Upper lobe of right lung (tissue), 1 donor: Measurements from ENCODE around the gene C16orf96. TPM values are rescaled to one million over a fixed set of nuclear protein-coding genes. Genes with fewer than 3 reads are reported as not detected.

Source experiments
- ATAC-seq: fragments of 200-7000 bp; cut with Tn5 transposase; one replicate; pipeline ENCODE4 v1.9.1; 2020; ENCODE audit warnings: mild to moderate bottlenecking, moderate library complexity
- DNase-seq: peaks from one replicate; pipeline ENCODE4 v3.0.0-alpha.2; 2020
- H3K27ac ChIP-seq: fragments of 200-600 bp; one replicate; pipeline ENCODE4 v1.8.0; 2022
- H3K27me3 ChIP-seq: fragments of 200-600 bp; one replicate; pipeline ENCODE4 v1.8.0; 2022; ENCODE audit warnings: mild to moderate bottlenecking
- H3K36me3 ChIP-seq: fragments of 200-600 bp; one replicate; pipeline ENCODE4 v1.8.0; 2022
- H3K4me1 ChIP-seq: fragments of 200-600 bp; one replicate; pipeline ENCODE4 v1.8.0; 2022
- H3K4me3 ChIP-seq: fragments of 200-600 bp; one replicate; pipeline ENCODE4 v1.8.0; 2022; ENCODE audit warnings: mild to moderate bottlenecking
- H3K9me3 ChIP-seq: fragments of 200-600 bp; one replicate; pipeline ENCODE4 v1.8.0; 2022
- intact Hi-C: fragments of 100-400 bp; cut with DNase I; formaldehyde crosslinking; loops from one replicate; pipeline ENCODE4 v1.11.0; 2022
- total RNA-seq: library from RNA; stranded (reverse); fragmentation: NEBNext Ultra II Directional; extraction: Animal tissue kit (Norgen Biotek cat#: 25700); gene quantifications from one replicate; pipeline ENCODE4 v1.2.1, GENCODE V29; 2021
- TF ChIP-seq, protein P1 (sequence below): fragments of 200-600 bp; IDR thresholded peaks from one replicate; pipeline ENCODE4 v1.8.0; 2022; ENCODE audit warnings: antibody characterized with exemption
- donor health status: DM: no; HTN: yes; CAD: no; lungs with severe emphysema.

The C16orf96 gene
- total RNA-seq, 1 donor from 2014 or later = 0.32 TPM

- H3K4me1 ChIP-seq = peaks cover 41% of the 10 kb centered on the region
- peaks cover 79% of the 10 kb centered on the region for H3K36me3 ChIP-seq
- intact Hi-C loops = no loop called here
- TF ChIP-seq, protein P1, sequence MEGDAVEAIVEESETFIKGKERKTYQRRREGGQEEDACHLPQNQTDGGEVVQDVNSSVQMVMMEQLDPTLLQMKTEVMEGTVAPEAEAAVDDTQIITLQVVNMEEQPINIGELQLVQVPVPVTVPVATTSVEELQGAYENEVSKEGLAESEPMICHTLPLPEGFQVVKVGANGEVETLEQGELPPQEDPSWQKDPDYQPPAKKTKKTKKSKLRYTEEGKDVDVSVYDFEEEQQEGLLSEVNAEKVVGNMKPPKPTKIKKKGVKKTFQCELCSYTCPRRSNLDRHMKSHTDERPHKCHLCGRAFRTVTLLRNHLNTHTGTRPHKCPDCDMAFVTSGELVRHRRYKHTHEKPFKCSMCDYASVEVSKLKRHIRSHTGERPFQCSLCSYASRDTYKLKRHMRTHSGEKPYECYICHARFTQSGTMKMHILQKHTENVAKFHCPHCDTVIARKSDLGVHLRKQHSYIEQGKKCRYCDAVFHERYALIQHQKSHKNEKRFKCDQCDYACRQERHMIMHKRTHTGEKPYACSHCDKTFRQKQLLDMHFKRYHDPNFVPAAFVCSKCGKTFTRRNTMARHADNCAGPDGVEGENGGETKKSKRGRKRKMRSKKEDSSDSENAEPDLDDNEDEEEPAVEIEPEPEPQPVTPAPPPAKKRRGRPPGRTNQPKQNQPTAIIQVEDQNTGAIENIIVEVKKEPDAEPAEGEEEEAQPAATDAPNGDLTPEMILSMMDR = no peak
- DNase-seq (no peak), ATAC-seq (no peak)
- H3K27ac ChIP-seq = no peak overlapping the region
- H3K27me3 ChIP-seq = no peaks in the 10 kb centered on the region
- H3K4me3 ChIP-seq = no peak overlapping the region
- no peaks in the 10 kb centered on the region for H3K9me3 ChIP-seq
Measured at GRCh38 chr16:4510131-4510530, 46.0 kb upstream of the C16orf96 start.

DNA sequence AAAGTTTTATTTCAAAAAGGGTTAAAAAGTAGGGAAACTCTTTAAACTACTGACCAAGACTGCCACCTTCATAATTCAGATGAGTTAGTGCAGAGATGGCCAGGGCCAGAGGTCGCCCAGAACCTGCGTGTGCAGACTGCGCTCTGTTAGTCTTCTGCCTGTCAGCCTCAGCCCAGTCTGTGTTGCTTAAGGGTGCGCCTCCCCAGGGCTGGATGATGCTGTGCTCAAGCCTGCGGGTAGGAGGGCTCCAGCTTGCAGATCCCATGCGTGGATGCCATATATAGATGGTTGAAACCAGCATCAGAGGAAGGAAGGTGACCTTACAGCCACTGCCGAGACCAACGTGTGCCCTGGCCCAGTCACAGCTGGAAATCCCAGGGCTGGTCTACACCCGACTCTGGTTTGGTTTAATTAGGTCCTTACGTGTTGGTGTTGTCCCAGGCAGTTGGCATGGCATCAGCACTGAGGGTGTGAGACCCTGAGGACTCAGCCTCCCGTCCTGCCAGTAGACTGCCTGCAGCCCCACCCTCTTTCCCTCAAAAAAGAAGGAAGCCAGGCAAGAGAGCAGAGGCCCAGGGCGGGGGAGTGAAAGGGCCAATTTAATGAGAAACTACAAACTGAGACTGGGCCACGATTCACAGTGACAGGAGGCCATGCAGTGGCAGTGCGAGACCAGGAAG is 45.3 kb upstream of the C16orf96 start:
- TF ChIP-seq, protein P1 = no peak
- Histone ChIP-seq H3K27ac (peak overlapping the region; percentile 30), H3K36me3 (peaks cover 74% of the 10 kb centered on the region), H3K27me3 (no peaks in the 10 kb centered on the region), H3K4me3 (no peak overlapping the region), H3K9me3 (no peaks in the 10 kb centered on the region), H3K4me1 (peaks cover 42% of the 10 kb centered on the region)
- DNase-seq (no peak), ATAC-seq (peak; percentile 5)
- intact Hi-C loops = no loop called here

DNA sequence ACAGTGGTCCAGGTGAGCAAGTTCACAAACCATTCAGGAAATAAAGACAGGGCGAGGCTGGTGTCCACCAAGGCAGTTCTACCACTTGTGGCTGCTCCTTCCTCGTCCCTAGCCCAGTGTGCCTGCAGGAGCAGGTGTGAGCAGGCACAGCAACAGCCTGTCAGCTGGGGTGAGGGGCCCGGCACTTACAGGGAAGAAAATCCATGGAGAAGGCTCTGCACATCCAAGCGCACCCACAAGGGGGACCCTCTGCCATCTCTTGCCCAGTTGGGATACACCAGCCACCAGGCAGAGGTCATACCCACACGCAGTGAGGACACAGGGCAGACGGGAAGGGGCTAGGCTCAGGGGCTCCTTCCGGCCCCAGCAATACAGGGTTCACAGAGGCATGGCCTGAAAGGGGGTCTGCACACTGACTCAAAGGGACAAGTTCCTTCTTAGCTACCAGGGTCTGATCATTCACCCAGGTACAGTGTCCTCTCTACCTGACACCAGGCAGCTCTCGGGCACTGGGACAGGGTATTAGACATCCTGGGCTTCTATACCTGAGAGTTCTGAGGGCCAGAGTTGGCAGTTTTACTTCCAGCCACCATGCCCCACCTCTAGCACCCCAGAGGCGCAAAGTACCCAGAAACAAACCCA is 44.6 kb upstream of the C16orf96 start:
- no peak overlapping the region for H3K27ac ChIP-seq

DNA sequence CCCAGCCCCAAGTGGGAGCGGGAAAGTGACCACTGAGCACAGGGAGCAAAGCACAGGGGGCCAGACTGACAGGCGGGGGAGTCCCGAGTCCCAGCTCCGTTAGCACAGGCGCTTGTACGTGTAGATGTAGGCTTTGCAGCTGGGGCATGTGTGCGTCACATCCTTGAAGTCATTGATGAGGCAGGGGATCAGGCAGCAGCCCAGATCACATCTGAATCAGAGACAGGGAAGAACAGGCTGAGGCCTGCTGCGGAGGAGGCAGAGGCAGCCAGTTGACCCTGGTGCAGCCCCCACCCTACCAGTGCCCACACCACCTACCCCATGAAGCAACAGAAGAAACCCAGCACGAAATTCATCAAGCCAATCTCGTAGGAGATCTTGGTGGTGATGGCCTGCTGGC is 43.7 kb upstream of the C16orf96 start:
- no peak for ATAC-seq

More for the DNA sequence above, 44.6 kb upstream of the C16orf96 start:
- peaks cover 71% of the 10 kb centered on the region for H3K36me3 ChIP-seq
- no peak overlapping the region for H3K4me3 ChIP-seq
- H3K4me1 ChIP-seq = peaks cover 41% of the 10 kb centered on the region
- intact Hi-C loops = no loop called here
- no peaks in the 10 kb centered on the region for H3K9me3 ChIP-seq
- H3K27me3 ChIP-seq = no peaks in the 10 kb centered on the region
- DNase-seq = no peak
- TF ChIP-seq, protein P1 = peak; percentile 41
- peak; percentile 45 for ATAC-seq

DNA sequence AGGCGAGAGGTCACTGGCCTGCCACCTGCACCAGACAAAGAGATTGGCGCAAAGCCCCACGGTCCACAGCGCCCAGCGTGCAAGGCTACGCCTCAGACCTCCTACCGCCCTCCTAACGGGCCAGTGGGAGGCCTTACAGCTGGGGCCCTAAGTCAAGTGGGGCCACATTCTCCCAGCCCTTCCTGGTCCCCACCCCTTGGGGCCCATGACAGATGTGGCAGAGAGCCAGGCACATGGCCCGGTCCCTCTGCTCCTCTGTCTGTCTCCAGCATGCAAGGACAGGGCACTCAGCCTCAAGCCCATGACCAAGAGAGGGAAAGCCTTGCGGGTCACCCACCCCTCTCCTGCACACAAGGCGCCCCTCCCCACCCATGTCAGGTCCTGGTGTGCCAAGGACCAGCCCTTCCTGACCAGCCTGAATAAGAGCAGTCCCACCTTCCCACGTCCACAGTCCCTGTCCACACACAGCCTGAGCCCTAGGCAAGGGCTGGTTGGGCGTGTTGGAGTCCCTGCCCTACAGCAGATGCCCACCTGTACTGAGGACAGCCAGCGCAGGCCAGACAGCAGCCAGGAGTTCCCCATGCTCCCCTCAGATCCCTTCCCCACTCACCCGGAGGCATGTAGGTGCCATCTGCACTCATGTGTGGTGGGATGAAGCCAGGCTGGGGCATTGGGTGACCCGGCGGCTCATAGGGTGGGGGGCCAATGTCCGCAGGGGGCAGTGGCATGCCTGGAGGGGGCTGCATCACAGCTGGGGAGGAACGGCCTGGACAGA is 42.9 kb upstream of the C16orf96 start:
- no peaks in the 10 kb centered on the region for H3K9me3 ChIP-seq
- ATAC-seq (no peak), DNase-seq (no peak)
- TF ChIP-seq, protein P1 = no peak
- H3K4me3 ChIP-seq = no peak overlapping the region
- peak overlapping the region; percentile 75 for H3K27ac ChIP-seq
- intact Hi-C loops = no loop called here
- H3K4me1 ChIP-seq = peaks cover 42% of the 10 kb centered on the region
- H3K36me3 ChIP-seq = peaks cover 54% of the 10 kb centered on the region
- H3K27me3 ChIP-seq = no peaks in the 10 kb centered on the region

More for the DNA sequence above, 43.7 kb upstream of the C16orf96 start:
- peaks cover 42% of the 10 kb centered on the region for H3K4me1 ChIP-seq
- no peaks in the 10 kb centered on the region for H3K9me3 ChIP-seq
- DNase-seq = no peak
- TF ChIP-seq, protein P1 = no peak
- H3K4me3 ChIP-seq = no peak overlapping the region
- H3K27ac ChIP-seq = no peak overlapping the region
- H3K36me3 ChIP-seq = peaks cover 62% of the 10 kb centered on the region
- H3K27me3 ChIP-seq = no peaks in the 10 kb centered on the region
- intact Hi-C loops = no loop called here
